K562 (cell line): Measurements from ENCODE around the gene TADA2A. TPM values are rescaled to one million over a fixed set of nuclear protein-coding genes. Genes with fewer than 3 reads are reported as not detected.

ENCODE experiments used
- CREM ChIP-seq: IDR thresholded peaks from 2 replicates; pipeline ENCODE4 v1.6.1; 2014; ENCODE audit warnings: antibody characterized with exemption, low read depth
- CUX1 ChIP-seq: fragments of 200-800 bp; sonication (Bioruptor generic); IDR thresholded peaks from 2 replicates; pipeline ENCODE4 v1.6.1; 2016; ENCODE audit warnings: missing genetic modification characterization, missing compliant biosample characterization
- E2F8 ChIP-seq: fragments of 450-650 bp; IDR thresholded peaks from 2 replicates; pipeline ENCODE4 v1.7.1; 2018; ENCODE audit warnings: mild to moderate bottlenecking, low read depth; ENCODE audit not compliant: partially characterized antibody
- ELF4 ChIP-seq: fragments of 450-650 bp; formaldehyde crosslinking; IDR thresholded peaks from 2 replicates; pipeline ENCODE4 v1.4.0; 2022; ENCODE audit warnings: missing genetic modification characterization
- FUS ChIP-seq: fragments of 200-400 bp; formaldehyde crosslinking; optimal IDR thresholded peaks from 2 replicates; pipeline ENCODE3; 2017; ENCODE audit warnings: low read depth, low read length
- GABPA ChIP-seq: fragments of 200-800 bp; sonication (Bioruptor generic); conservative IDR thresholded peaks from 2 replicates; pipeline ENCODE4 v1.6.1; 2016; ENCODE audit warnings: low read depth, missing genetic modification characterization, missing compliant biosample characterization
- L3MBTL2 ChIP-seq: fragments of 450-650 bp; IDR thresholded peaks from 2 replicates; pipeline ENCODE4 v1.6.1; 2016; ENCODE audit warnings: mild to moderate bottlenecking, moderate library complexity
- MEF2A ChIP-seq: IDR thresholded peaks from 2 replicates; pipeline ENCODE4 v1.6.1; 2011; ENCODE audit warnings: low read depth, mild to moderate bottlenecking, low read length, moderate library complexity; ENCODE audit not compliant: control insufficient read depth
- RBM39 ChIP-seq: fragments of 200-400 bp; formaldehyde crosslinking; optimal IDR thresholded peaks from 2 replicates; pipeline ENCODE3; 2018; ENCODE audit warnings: low read depth, low read length
- RCOR1 ChIP-seq, 2 experiments: IDR thresholded peaks; 2 replicates each; pipeline ENCODE4 v1.6.1; 2012; ENCODE audit warnings: low read depth in 2 of 2, low read length in 2 of 2, borderline replicate concordance in 1 of 2, improper control_type of control experiment in 1 of 2
- TBL1XR1 ChIP-seq, 2 experiments: IDR thresholded peaks; 2 replicates each; pipeline ENCODE4 v1.6.1; 2012; ENCODE audit warnings: improper control_type of control experiment in 2 of 2, low read length in 2 of 2, mild to moderate bottlenecking in 1 of 2
- TFE3 ChIP-seq: fragments of 450-650 bp; formaldehyde crosslinking; IDR thresholded peaks from 2 replicates; pipeline ENCODE4 v1.4.0; 2020; ENCODE audit warnings: mild to moderate bottlenecking, mixed read lengths
- XRCC3 ChIP-seq: fragments of 450-650 bp; IDR thresholded peaks from 2 replicates; pipeline ENCODE4 v1.6.1; 2017; ENCODE audit warnings: mild to moderate bottlenecking, moderate library complexity
- YBX1 ChIP-seq: fragments of 450-650 bp; IDR thresholded peaks from 2 replicates; pipeline ENCODE4 v1.7.1; 2016; ENCODE audit warnings: mild to moderate bottlenecking
- ZBTB8A ChIP-seq: fragments of 450-650 bp; IDR thresholded peaks from 2 replicates; pipeline ENCODE4 v1.6.1; 2018; ENCODE audit warnings: mild to moderate bottlenecking, moderate library complexity; ENCODE audit not compliant: partially characterized antibody
- ZKSCAN8 ChIP-seq: fragments of 200-800 bp; sonication (Bioruptor generic); IDR thresholded peaks from 2 replicates; pipeline ENCODE4 v1.6.1; 2016; ENCODE audit warnings: missing genetic modification characterization, missing compliant biosample characterization
- ZNF24 ChIP-seq: fragments of 450-650 bp; IDR thresholded peaks from 2 replicates; pipeline ENCODE4 v1.6.1; 2016
- polyA plus RNA-seq, 8 experiments: library from polyadenylated mRNA; depleted of rRNA in 4 of 8; stranded (reverse) in 5 of 8; unstranded in 3 of 8; fragments of >200 nt; fragmentation: Nextera tagmentation in 2 of 8; fragmentation: Illumina TruSeq in 1 of 8; extraction: Ambion mirVana in 2 of 8; extraction: Trizol in 1 of 8; gene quantifications; 2 replicates each; pipeline versions ENCODE4 v1.2.1 to v1.2.3, GENCODE V29; 2011 to 2014; ENCODE audit warnings: inconsistent platforms in 1 of 8, missing spikeins in 1 of 8
- total RNA-seq, 7 experiments: library from RNA; depleted of rRNA in 6 of 7; stranded (reverse); fragments of >200 nt in 6 of 7; fragmentation: Illumina TruSeq in 2 of 7; extraction: Trizol in 2 of 7; gene quantifications; 2 replicates each; pipeline versions ENCODE4 v1.2.1 to v1.2.3, GENCODE V29; 2011 to 2021; ENCODE audit warnings: low replicate concordance in 1 of 7

The TADA2A gene
- total and polyA plus RNA-seq, 9 of the 15 experiments (the other 6 are each of a cell fraction or from before 2014, with no cell fraction given) = 13.8 to 37.7 (median 25.0) TPM

- TF ChIP-seq L3MBTL2 (peak; percentile 90), CUX1 (CRISPR knock-in tag) (no peak), RCOR1 (IDR thresholded peaks at IDR 0.05; ENCODE audit: borderline replicate concordance in 1 of 2, low read depth in 2 of 2, low read length in 2 of 2) (0 out of 4 replicates have a peak, but pooled peaks of 1 of the 2 experiments have one; percentile 11), CREM (0 out of 2 replicates have a peak, but pooled peaks have one; percentile 33), MEF2A (no peak), ZNF24 (no peak), XRCC3 (no peak), ZBTB8A (no peak), ZKSCAN8 (CRISPR knock-in tag) (0 out of 2 replicates have a peak, but pooled peaks have one; percentile 24), ELF4 (no peak), GABPA (no peak; the same call in none of the 2 replicates), FUS (no peak), E2F8 (no peak), TFE3 (no peak), YBX1 (no peak), RBM39 (no peak), TBL1XR1 (IDR thresholded peaks at IDR 0.05; ENCODE audit: low read length in 2 of 2) (no peak; a peak in 1 of 4 replicates)
Observed at GRCh38 chr17:37406635-37407461, at the start of gene TADA2A, which contains the start of gene ACACA (continued).
